HG03196 (cell line): ENCODE results near the gene SLC7A10.

Experiments used
- ATAC-seq: cut with Tn5 transposase; IDR thresholded peaks from one replicate; pipeline ENCODE4 v1.9.1; 2021; ENCODE audit not compliant: unreplicated experiment

The SLC7A10 gene

DNA sequence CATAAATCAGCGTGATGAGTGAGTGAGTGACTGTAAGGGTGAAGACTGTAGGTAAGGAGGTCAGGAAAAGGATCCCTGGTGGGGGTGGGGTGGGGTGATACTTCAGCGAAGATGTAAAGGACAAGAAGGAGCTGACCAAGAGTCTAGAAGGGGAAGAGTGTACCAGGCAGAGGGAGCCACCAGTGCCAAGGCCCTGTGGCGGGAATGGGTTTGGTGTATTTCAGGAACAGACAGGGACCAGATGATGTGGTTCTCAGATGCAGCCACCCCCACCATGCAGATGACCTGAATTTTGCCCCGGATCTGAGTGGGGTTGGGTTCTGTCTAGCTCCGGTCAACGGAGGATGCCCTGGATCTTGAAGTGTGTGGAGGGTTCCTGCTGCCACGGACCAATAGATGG lies 30.1 kb upstream of the SLC7A10 start:
- no peak for ATAC-seq

DNA sequence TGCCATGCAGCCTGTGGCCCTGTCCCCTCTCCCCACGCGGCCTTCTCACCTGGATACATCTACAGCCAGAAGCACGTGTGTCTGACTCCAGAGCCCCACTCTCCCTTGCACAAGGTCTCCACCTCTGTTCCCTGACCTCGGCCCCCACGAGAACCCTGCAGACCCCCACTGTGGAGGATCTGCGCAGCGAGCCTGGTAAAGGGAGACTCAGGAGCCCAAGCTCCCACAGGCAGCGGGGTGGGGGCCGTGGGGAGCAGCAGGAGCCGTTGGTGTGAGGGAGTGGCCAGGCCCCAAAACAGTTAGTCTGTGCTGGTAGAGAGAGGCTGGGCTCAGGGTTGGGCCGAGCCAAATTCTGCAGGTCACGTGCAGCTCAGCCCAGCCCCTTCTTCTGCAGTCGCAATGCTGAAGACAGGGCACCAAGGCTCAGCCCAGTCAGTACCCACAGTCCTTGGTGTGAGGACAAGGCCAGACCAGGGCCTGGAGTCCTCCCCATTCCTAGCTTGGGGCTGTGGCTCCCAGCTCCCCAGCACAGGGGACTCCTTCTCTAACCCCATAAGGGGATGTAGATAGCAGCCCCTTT lies 28.7 kb upstream of the SLC7A10 start:
- no peak for ATAC-seq

GRCh38 chr19:33252971-33253370 lies 27.3 kb upstream of the SLC7A10 start:
- ATAC-seq, result no peak

GRCh38 chr19:33252418-33252962 lies 26.8 kb upstream of the SLC7A10 start:
- no peak for ATAC-seq

DNA sequence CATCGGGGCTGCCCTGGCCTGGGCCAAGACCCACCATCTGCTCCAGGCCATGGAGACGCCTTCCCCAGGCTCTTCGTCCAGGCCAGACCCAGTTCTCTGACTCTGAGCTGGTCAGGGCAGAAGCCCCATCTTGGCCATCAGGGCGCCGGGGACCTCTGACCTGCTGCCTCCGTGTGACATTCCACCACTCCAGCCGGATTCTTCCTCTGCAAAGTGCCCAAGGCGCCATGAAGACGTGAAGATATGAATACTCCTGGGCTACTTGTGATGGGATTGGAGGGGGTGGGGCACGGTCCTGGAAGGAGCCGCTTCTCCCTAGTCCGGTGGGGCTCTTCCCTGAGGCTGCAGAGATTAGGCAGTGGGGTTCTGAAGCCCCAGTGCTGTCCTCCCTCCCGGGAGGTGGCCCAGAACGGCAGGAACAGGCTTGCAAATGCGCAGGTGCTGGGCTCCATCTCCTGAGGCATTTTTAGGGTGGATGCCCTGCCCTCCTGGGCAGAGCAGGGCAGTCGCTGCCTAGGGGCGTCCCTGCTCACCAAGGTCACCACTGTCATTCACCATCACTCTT lies 26.0 kb upstream of the SLC7A10 start:
- no peak for ATAC-seq

DNA sequence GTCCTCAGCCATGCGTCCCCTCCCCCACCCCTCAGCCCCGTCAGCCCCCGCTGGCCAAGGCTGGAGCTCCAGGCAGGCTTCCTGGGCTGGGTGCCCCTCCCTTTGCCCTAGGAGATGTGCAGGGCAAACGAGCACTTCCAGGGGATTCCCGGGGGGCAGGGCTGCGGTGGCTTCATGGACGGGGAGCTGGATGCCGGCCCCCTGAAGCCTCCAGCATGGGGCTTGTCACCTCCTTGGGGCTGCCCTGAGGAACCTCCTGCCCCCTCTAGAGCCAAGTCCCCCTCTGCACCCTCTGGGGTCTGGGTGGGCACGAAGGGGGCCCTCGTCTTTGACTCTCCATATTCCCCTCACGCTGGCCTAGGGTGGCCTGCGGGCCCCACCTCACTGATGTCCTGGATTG lies 25.4 kb upstream of the SLC7A10 start:
- no peak for ATAC-seq

- no peak for ATAC-seq
Measured at GRCh38 chr19:33250500-33250899, 24.9 kb upstream of the SLC7A10 start.

DNA sequence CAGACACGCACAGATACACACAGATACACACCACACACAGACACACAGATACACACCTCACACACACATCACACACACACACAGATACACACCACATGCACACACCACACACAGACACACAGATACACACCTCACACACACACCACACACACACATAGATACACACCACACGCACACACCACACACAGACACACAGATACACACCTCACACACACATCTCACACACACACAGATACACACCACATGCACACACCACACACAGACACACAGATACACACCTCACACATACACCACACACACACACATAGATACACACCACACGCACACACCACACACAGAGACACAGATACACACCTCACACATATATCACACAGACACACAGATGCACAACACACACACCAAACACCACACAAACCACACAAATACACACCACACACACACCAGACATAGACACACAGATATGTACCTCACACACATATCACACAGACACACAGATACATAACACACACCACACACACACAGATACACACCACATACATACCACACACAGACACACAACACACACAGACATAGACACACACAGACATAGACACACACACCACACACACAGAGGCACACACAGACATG lies 24.2 kb upstream of the SLC7A10 start:
- no peak for ATAC-seq

DNA sequence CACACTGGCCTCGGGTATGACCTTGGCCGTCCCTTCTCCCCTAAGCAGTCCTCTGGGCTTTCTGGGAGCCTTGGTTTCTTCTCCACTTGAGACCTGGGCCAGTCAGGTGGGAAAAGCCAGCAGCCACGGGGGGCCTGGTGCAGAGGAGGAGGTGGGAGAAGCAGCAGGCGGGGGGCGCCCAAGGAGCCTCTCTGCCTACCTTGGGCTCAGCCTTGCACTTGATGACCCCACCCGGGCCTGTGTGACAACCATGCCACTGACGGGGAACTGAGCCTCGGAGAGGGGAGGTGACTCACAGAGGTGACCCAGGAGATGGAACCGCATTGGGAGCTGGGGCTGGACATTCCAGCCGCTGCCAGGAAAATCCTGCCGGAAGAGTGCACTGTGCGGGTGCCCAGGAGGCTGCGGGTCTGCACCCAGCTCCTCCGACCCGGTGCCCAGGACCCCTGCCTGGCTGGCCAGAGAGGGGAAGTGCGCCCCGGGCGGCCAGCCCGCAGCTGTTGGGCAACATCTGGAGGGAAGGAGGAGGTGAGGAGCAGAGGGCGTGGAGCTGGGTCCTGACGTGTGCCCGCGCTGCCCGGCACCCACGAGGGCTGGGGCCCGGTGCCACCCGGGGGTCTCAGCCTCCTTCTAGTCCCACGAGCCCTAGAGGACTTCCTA lies 23.4 kb upstream of the SLC7A10 start:
- no peak for ATAC-seq

DNA sequence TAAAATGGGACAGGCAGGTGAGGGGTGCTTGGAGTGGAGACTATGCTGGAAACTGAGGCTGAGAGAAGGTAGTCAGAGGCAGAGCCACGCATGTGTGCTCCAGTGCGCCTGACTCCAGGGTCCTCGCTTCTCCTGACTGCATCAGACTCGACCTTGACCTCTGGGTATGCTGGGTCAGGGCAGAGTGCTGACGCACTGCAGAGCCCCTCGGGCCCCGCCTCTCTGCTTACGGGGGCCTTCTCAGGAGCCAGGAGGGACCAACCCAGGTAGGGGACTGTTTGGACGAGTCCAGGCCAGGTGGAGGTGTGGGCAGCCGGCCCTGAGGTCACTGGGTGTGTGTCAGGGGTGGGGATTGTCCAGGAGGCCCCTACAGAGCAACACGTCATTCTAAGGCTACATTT lies 22.9 kb upstream of the SLC7A10 start:
- no peak for ATAC-seq

DNA sequence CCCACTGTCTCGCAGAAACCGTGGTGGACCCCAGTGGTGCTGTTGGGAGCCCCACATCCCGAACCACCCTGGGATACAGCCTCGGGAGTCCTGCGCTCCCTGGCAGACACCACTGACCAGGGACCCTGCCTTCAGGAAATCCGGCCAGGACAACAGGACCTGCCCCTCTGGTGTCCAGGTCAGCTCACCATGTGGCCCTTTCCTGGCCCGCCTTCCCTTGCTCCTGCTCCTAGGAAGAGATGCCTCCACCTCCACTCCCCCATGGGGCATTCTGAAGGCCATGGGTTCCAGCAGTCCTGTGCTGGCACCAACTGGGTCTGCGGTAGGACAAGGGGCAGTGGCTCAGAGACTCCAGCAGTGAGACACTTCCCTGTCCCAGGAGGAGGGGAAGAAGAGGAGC lies 22.5 kb upstream of the SLC7A10 start:
- no peak for ATAC-seq

DNA sequence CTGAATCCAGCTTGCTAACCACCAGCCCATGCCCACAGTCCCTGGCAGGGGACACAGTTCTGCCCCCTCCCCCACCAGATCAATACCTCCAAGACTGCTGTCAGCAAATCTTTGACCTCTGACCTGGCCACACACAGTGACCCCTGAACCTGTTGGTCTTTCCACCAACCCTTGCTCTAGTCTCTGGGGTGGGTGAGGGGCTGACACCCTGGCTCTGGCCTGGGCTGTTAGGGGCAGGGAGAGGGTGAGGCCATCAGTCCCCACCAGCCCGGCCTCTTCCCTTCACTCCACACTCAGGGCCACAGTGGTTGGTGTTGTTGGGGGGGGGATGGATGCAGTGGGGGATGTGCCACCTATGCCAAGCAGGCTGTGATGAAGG lies 21.8 kb upstream of the SLC7A10 start:
- no peak for ATAC-seq

- ATAC-seq, result no peak
Measured at GRCh38 chr19:33246709-33247440, 21.2 kb upstream of the SLC7A10 start.

- no peak for ATAC-seq
Measured at GRCh38 chr19:33245948-33246708, 20.5 kb upstream of the SLC7A10 start.

DNA sequence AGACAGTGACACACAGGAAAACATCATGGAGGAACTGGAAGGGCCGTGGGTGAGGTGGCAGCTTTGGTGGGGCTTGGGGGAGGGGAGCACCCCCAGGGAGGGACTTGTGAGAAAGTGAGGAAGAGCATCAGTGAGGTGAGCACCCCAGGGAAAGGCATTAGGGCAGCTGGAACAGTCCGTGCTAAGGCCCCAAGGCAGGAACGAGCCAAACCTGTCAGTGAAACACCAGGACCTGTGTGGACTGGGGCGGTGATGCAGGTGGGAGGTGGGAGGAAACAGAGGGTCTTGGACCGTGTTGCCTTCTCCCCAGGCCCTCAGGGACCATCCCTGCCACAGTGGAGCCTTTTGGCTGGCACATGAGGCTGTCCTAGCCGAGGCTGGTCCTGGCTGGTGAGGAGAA lies 17.3 kb upstream of the SLC7A10 start:
- ATAC-seq, result no peak

DNA sequence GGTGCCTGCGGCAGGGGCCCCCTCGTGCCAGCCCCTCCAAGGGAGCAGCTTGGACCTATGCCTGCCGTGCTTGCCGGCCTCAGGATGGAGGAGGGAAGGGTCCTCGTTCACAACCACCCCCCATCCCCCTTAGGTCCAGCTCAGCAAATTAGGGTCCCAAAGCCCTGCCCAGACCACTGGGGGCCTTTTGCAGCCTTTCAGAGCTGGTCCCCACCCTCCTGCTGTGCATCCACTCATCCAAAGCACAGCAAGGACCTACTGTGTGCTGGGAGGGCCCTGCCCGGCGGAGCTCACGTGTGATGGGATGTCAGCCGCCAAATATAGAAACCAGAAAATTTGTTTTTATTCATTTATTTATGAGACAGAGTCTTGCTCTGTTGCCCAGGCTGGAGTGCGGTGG lies 16.5 kb upstream of the SLC7A10 start:
- no peak for ATAC-seq

DNA sequence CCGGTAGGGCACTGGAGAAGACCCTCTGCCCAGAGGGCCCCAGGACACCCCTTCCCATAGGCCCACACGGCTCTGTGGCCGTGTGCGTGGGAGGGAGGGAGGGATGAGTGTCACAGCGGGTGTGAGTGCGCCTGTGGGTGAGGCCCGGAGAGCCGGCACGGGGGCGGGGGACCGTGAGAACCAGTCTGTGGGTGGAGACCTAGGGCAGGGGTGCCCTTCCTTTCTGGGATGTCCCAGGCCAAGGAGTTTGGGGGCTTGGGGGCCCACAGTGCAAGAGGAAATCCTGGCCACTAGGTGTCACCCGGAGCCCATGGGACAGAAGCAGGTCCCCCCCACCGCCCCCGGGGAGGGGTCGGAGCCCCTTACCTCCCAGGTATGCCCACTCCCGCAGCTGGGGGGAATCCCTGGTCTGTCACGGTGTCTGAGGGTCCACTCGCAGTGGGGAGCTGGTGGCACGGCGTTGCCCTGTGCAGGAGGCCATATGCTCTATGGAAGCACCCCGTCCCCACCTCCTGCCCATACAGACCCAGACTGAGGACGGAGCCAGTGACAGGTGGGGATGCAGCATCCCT lies 16.0 kb upstream of the SLC7A10 start:
- ATAC-seq, result no peak

- no peak for ATAC-seq
Measured at GRCh38 chr19:33241091-33241529, 15.5 kb upstream of the SLC7A10 start.

- no peak for ATAC-seq
Measured at GRCh38 chr19:33240181-33240771, 14.6 kb upstream of the SLC7A10 start.
